Muscle of back (tissue), 11 donors: ENCODE results near the gene USP13. TPM values are rescaled to one million over a fixed set of nuclear protein-coding genes. Genes with fewer than 3 reads are reported as not detected.
"Not testable (repeated sequence)": the region's sequence is repeated elsewhere in the genome, so short reads cannot be mapped to it uniquely, and the experiment has no call there.

Source experiments
- DNase-seq, 3 donors: peaks; one replicate each; pipeline versions ENCODE4 v3.0.0 to v3.0.0-alpha.2; 2013
- polyA plus RNA-seq, 10 donors: library from polyadenylated mRNA; unstranded; fragments of 120-200 nt; gene quantifications; one replicate each; pipeline ENCODE4 v1.2.1, GENCODE V29; 2013; ENCODE audit not compliant: insufficient read length in 10 of 10

Gene USP13
- polyA plus RNA-seq, 10 donors = 28.3 to 56.1 (median 43.1) TPM

DNA sequence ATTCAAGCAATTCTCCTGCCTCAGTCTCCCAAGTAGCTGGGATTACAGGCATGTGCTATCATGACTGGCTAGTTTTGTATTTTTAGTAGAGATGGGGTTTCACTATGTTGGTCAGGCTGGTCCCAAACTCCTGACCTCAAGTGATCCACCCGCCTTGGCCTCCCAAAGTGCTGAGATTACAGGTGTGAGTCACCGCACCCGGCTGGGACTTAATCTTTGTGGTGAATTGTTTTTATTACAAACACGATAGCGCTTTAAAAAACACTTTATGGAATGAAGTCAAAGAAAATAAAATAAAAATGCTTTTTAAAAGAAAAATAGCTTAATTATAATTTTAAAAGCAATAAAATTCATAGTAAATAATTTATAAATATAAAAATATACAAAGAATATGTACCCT is 130.0 kb downstream of the USP13 start:
- DNase-seq = not testable (repeated sequence)

DNA sequence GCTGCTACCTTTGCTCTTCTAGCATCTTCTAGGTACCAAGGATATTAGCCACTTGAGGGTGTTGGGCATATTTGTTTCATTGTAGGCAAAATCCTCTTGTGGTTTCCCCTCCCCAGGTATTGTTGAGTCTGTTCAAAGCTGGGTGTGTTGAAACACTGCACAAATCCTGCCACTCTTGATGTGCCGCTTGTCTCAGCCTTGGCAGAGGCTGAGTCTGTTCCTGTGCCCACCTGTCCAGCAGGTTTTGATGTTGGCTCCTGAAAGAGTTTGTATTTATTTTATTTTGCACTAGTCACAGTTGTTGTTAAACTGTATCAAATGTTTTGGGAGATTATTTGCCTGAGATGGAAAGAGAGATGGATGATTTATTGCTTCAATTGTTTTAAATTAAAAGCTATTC is 136.2 kb downstream of the USP13 start:
- DNase-seq = no peak

DNA sequence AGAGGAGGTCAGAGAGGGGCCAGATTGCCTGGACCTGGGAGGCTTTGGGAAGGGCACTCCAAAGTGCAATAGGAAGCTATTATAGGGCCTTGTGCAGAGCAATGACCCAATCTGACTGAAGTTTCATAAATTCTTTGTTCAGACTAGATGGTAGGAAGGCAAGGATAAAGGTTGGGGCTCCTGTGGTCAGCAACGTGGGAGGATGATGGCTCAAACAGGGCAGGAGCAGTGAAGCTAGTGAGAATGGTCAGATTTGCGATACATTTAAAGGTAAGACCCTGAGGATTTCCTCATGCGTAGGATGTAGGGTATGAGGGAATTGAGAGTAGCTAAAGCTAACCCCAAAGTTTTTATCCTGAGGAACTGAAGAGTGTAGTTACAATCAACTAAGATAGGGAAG is 139.0 kb downstream of the USP13 start:
- no peak for DNase-seq

DNA sequence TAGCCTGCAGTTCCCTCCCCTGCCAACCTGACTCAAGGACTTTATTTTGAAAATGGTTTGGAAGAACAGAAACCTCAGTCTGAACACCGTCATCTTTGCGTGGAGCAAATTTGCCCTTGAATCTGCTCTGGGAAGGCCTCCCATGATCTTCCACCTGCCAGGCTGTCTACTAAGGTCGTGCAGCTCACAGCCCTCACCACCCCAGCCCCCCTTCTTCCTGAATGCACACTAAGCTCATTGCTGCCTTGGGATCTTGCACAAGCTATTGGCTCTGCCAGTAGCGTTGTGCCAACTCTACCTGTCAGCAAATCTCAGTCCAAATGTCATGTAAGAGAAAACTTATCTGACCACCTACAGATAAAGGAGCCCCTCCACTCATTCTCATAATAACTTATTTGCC is 141.5 kb downstream of the USP13 start:
- no peak for DNase-seq

DNA sequence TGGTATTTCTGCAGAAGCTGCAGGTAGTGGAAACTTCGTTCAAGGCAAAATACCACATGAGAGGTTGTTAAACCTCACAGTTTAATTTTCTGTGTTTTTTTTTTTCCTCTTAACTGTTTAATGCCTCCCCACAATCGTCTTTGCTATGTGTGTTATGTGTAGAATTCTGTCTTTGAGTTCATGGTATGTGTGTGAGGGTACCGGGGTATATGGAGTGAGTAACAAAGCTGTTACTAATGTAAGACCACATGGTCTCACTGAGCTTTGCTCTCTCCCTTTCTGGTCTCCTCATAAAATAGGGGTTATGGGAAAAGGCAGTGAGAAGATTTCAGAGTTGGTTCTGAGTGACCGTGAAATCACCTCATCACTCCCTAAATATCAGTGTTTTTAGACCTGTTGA is 143.6 kb downstream of the USP13 start:
- DNase-seq = no peak

DNA sequence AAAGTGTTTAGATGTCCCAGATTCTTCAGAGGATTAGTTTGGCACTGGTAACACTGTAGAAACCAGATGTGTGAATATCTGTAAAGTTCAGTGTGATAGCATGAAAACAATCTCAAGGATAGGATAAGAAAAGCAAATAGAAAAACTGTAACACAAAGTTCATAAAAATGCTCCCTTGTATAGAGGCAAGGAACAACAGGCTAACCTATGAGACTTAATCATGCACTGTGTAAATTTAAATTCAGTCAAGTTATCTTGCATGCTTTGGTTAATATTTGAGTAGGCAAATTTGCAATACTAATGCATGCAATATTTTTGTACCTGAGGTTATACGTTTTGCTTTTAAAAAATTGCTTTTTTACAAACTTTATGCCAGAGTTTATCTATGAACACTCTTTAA is 144.4 kb downstream of the USP13 start:
- DNase-seq = no peak

DNA sequence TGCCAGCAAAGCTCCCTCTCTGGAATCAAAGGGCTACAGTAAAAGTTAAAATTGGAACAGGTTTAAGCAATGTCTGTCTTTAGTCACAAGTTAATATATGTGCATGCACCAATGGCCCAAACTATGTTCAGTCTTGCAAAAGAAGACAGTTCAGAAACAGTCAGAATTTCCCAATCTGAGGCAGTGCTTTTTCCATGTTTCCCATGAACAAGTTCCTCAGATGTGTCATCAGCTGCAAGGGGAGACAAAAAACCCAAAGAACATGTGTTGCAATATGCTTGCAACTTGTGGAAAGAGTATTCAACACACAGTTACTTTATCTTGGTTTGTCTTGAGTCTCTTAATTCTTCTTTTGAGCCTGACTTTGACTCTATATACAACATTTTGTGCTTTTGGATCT is 148.4 kb downstream of the USP13 start:
- peak in 1 of 3 donors; percentile 75 for DNase-seq

DNA sequence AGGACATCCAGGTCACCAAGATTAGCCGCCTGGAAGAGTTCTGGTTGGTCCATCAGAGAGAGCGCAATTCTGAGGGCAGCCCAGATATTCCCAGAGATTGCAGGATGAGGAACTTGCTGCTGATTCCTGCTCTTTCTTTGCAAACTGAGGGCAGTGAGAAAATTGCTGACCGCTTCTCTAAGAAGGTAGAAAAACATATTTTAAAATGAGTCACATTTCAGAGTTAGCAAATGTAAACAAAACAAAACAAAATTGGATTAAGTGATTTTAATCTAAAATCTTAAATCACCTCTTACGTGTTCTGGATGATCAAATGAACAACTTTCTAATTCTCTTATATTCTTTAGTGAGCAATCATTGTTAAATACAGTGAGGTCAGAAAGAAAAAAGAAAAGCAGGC is 149.0 kb downstream of the USP13 start:
- DNase-seq = no peak

DNA sequence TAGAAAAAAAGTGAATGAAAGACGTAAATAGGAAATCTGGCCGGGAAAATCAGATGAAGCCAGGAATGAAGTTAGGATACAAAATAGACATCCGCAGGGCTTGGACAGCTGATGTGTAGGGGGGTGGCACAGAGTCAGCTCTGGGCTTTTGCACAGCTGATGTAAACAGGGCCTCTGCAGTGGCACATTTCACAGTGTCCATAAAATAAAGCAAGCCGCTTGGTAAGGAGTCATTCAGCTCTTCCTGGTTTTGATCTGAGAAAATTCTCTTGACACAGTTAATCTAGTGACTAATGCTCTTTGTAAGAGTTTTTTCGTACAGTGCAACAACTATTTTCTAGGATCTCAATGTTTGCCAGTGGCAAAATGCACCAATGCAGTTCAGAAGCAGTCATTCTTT is 153.3 kb downstream of the USP13 start:
- no peak for DNase-seq

DNA sequence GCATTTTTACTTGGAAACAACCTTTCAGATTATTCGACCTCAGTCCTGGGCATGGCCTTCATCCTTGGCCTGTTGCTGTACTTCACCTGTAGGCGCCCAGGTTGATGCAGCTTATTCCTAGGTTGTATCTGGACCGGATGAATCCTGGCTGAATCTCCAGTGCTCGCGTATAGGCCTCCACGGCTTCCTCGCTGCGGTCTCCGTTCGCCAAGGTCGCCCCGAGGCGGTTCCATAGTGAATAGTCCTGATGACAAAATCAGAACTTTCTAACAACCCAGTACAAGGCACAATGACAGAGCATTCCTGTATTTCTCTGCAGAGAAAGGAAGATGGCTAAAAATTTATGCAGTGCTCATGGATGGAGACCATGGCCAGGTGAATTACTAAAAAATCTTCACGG is 154.7 kb downstream of the USP13 start:
- no peak for DNase-seq

DNA sequence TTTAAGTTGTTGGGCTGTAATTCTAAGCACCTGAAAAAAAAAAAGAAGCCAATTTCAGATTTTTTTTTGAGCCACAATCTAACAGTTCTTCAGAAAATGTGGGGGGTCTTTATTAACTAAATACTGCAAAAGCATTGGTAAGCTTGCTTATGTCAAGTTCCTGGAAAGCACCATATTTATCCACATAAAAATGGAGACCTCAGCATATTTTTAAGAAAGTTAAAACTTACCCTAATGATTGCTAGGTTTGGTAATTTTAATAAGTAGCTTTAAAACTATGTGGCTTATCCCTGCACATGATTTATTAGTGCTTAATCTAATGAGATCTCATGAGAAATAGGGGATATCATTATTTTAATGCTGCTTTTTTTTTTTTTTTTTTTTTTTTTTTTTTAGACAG is 156.8 kb downstream of the USP13 start:
- DNase-seq = no peak

DNA sequence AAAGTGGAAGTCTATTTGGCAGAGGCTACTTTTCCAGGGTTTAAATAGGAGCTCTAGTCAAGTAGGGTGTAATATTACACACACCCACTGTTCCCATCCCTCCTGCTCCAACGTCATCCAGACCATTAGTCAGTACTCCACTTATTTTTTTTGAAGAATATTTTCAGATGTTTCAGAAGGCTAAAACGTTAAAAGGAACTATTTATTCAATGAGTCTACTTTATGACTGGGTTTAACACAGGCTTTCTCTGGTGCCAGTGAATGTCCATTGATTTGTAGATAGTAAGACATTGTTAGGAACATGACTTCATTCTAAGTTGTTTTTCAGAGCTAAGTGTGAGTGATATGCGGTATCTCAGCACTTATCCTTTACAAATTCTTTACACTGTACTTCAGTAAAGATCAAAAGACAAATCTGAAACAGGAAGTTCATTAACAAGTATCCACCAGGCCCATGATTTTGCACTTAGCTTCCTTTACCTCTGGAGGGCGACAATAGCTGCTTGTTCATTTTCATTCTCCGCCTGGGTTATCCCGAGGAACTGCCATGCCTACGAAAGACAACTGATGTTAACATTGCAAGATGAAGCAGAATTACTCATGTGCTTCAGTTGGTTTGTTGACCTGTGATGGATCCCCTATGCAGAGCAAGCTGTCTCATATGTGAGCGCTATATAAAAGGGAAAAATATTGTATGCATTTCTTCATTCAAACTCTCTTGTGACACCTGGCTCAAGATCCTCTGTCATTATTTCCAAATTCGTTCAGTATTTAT is 158.7 kb downstream of the USP13 start:
- DNase-seq = peak; percentile 39 to 61 (median 57)

DNA sequence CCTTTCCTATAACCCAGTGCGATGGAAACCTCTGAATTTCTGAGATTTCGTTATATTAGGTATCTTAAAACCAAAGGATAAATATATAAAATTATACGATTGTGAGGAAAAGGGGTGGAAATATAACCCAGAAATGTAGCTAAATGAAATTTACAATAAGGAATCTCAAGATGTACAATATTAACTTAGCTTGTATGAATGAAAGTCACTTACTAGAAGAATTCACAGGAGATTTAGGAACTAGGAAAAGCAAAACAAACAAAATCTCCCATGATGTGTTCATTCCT is 159.2 kb downstream of the USP13 start:
- DNase-seq = no peak

DNA sequence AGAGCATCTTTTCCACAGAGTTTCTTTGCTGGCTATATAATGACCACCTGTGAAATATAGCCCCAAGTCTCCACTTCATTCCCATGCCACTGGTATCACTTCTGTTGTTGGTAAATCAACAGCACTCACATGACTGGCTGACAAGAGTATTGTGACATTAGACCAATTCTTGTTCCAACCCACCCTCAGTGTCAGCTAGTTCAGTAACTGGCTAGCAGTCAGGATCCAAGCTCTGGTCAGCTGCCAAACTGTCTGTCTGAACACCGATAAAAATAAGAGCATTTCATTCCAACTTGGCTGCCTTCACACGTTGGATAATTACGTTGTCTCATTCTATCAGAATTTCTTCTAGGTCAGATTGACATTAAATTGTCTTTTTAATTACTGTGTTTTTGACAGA is 166.5 kb downstream of the USP13 start:
- DNase-seq = no peak

DNA sequence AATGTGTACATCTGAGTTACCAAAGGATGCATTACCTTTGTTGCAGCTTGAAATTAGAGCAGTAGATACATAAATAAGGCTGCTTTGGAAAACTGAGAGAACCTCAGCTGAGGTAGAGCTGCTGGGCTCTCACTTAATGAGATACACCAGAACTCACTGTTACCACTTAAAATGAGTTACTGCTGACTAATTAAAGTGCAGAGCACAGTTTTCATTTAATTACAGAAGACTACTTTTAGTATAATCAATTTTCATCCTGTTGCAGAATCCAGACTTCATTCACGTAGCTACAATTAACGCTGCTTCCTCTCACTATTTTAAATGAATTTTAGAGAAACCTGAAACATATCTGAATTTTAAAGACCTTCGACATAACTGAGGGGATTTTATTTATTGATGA is 169.5 kb downstream of the USP13 start:
- DNase-seq = no peak

DNA sequence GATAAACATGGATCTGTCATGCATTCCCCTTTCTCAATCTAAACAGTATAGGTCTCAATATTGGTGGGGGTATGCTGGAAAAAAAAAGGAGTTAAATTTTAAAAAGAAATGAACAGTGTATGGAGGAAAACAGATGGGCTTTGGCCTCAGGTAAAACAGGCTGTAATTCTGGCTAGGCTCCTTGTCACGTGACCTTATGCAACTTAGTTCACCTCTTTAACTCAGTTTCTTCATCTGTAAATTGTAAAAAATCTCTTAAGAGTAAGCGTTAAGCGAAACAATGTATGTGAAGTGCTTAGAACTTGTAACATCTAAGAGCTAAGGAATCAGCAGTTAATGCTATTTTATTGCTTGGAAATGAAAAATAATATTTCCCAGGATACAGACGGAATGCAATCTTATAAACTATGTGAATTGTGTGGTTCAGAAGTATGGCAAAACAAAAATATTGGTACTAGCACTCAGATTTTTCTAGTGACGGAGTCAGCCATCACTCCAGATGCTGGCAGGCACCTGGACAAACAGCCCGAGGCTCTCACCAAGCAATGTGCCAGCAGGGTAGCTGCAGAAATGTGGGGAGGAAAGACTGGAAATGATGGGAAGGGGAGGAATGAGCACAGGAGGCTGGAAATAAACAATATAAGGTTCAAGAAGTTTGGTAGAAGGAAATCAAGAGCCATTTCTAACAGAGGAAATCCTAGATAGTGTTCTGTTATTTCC is 172.8 kb downstream of the USP13 start:
- DNase-seq = no peak

DNA sequence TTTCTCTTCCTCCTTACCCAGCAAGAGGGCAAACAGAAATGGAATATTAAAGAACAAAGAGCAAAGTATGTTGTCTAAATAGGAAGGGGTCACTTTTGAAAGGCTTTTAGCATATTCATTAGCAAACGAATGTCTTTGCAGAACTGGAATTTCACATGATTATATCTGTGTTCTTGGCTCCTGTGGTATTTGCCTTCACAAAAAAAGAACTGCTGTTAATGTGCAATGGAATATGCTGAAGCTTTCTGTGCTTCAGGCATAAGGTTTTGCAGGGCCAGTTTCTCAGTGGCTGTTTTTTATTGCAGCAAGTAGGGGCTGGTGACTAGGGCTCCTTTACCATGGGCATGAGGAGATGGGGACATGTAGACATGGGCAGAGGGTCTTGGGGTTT is 173.4 kb downstream of the USP13 start:
- DNase-seq = no peak

DNA sequence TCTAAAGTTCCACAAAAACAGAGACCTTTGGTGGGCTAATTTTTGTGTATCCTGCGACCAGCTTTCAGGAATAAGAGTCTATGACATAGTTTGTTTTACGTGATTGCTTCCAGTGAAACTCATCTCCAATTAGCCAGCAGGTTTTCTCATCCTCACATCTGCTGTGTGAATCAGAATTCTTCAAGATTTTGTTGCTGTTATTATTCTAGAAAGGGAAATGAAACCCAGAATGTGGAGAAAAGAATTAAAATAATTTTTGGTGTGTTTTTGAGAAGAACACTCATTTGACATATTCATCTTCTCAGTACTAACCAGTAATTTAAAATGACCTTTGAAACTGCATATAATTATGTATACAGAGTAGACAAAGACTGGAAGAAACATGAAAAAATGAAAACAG is 175.9 kb downstream of the USP13 start:
- peak in 1 of 3 donors; percentile 18 for DNase-seq

DNA sequence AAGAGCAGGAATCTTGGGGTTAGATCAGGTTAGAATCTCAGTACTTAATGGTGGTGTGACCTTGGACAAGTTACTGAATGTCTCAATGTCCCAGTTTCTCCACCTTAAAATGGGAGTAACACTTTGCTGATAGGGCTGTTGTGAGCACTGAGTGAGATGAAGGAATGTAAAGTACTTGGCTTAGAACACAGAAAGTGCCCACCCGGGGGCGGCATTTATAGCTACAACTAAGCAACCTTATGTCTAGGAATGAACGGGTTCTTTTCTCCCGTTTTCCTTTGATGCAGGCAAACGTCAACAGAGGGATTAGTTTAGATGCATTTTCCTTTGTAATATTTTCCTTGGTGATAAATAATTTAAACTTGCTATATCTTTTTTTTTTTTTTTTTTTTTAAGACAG is 176.6 kb downstream of the USP13 start:
- DNase-seq = no peak

DNA sequence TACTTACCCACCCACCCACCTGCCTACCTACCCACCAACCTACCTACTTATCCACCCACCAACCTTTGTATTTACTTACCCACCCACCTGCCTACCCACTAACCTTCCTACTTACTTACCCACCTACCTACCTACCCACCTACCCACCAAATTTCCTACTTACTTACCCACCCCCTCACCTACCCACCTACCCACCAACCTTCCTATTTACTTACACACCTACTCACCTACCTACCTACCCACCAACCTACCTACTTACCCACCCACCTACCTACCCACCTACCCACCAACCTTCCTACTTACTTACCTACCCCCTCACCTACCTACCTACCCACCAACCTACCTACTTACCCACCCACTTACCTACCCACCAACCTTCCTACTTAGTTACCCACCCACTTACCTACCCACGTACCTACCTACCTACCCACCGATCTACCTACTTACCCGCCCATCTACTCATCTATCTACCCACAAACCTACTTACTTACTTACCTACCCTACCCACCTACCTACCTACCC is 179.6 kb downstream of the USP13 start:
- DNase-seq = no peak

DNA sequence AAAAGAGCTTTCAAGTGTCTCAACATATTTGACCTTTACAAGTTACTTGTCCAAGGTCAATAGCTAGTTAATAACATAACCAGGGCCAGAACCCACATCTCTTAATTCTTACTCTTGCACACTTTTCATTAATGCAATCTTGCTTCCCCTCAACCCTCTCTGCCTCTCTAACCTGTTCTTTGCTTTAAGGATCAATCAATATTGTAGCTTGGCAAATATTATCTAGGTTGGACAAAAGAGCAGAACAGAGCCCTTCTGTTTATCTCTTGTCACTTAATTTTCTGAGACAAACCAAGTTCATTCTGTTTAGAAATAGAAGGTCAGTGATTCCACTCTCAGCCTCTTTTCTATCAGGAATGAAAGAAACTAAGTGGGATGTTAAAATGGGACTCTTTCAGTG is 180.5 kb downstream of the USP13 start:
- no peak for DNase-seq

DNA sequence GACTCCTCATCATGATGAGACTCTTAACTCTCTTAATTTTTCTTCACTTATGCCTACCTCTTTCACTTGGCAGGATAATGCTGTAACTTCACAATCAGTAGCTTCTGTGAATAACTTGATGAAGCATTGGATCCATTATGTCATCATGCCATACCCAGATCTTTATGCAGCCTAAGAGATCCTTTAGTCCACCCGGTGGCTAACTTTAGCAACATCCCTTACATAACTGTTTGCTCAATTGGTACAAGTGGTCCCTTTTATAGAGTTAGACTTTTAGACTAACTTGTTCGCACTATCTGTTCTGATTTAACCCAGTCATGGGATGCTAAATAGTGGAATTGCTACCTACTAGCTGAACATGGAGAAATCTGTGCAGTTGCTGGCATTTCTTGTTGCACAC is 184.5 kb downstream of the USP13 start:
- no peak for DNase-seq
